HL-60 (cell line): Measurements from ENCODE around the gene HEY2.

ENCODE experiments used
- CTCF ChIP-seq: IDR thresholded peaks from one replicate; pipeline ENCODE4 v1.5.1; 2011; ENCODE audit warnings: low read length, control low read depth, inconsistent platforms; ENCODE audit not compliant: insufficient read depth
- GABPA ChIP-seq: IDR thresholded peaks from 2 replicates; pipeline ENCODE4 v1.6.1; 2012; ENCODE audit warnings: low read depth
- POLR2AphosphoS5 ChIP-seq: IDR thresholded peaks from 2 replicates; pipeline ENCODE4 v1.6.1; 2012; ENCODE audit warnings: low read depth
- REST ChIP-seq: IDR thresholded peaks from 2 replicates; pipeline ENCODE4 v1.6.1; 2012; ENCODE audit warnings: low read depth; ENCODE audit not compliant: insufficient replicate concordance
- SPI1 ChIP-seq: IDR thresholded peaks from 2 replicates; pipeline ENCODE4 v1.6.1; 2012; ENCODE audit warnings: low read depth, mild to moderate bottlenecking, borderline replicate concordance

- TF ChIP-seq CTCF: no peak
- no peak for TF ChIP-seq REST
- TF ChIP-seq SPI1: no peak
- TF ChIP-seq POLR2AphosphoS5: no peak
- no peak for TF ChIP-seq GABPA
Observed at GRCh38 chr6:125804264-125804663, 54.8 kb downstream of the HEY2 start.
